Body of pancreas (tissue), 4 donors: ENCODE data around the gene SH3GL1. TPM values are rescaled to one million over a fixed set of nuclear protein-coding genes. Genes with fewer than 3 reads are reported as not detected.

Experiments used
- ATAC-seq: fragments of 150-250 bp; one replicate; pipeline ENCODE4 v1.9.1; 2016
- DNase-seq, 4 donors: peaks; one replicate each; pipeline ENCODE4 v3.0.0-alpha.2; 2019
- H3K27ac ChIP-seq, 4 donors: fragments of 200-600 bp; sonication (generic); 1 replicate in 3 of 4; 2 replicates in 1 of 4; pipeline versions ENCODE4 v1.5.1 to v1.6.1; 2016 to 2019; ENCODE audit warnings: mild to moderate bottlenecking in 1 of 4, mixed read lengths in 1 of 4, moderate library complexity in 1 of 4
- H3K27me3 ChIP-seq, 2 donors: fragments of 200-600 bp; sonication (generic); one replicate each; pipeline ENCODE4 v1.6.0; 2016; ENCODE audit warnings: mild to moderate bottlenecking in 1 of 2
- H3K36me3 ChIP-seq, 2 donors: fragments of 200-600 bp; sonication (generic); replicated peaks in 1 of 2; 2 replicates each; pipeline ENCODE4 v1.5.1; 2016; ENCODE audit warnings: low read depth in 2 of 2; ENCODE audit not compliant: insufficient read depth in 1 of 2
- H3K4me1 ChIP-seq: fragments of 200-600 bp; sonication (generic); one replicate; pipeline ENCODE4 v1.6.0; 2016
- H3K4me3 ChIP-seq, 2 donors: fragments of 200-600 bp; sonication (generic); 1 replicate in 1 of 2; 2 replicates in 1 of 2; pipeline ENCODE4 v1.5.1; 2016 to 2019
- H3K9me3 ChIP-seq, 3 donors: fragments of 200-600 bp; sonication (generic); 1 replicate in 2 of 3; 2 replicates in 1 of 3; pipeline ENCODE4 v1.5.1; 2016
- CTCF ChIP-seq, 7 experiments: fragments of 450-650 bp in 4 of 7; fragments of 200-600 bp in 3 of 7; sonication (generic) in 3 of 7; IDR thresholded peaks; one replicate each; pipeline ENCODE4 v1.5.1; 2016 to 2019; ENCODE audit warnings: antibody characterized with exemption in 7 of 7
- POLR2A ChIP-seq, 3 donors: fragments of 450-650 bp; IDR thresholded peaks; one replicate each; pipeline ENCODE4 v1.6.1; 2016; ENCODE audit warnings: antibody characterized with exemption in 3 of 3, mild to moderate bottlenecking in 2 of 3
- WGBS, 2 donors: methylation state at CpG; one replicate each; pipeline ENCODE4 v1.1.5; 2017; 5-methylcytosine and 5-hydroxymethylcytosine counted together
- intact Hi-C: fragments of 100-400 bp; cut with DNase I; formaldehyde crosslinking; loops from one replicate; pipeline ENCODE4 v1.15.1; 2023
- total RNA-seq, 2 donors: library from RNA; depleted of rRNA; stranded (reverse); fragments of >200 nt; gene quantifications; one replicate each; pipeline ENCODE4 v1.1.0, GENCODE V29; 2016

Gene SH3GL1
- total RNA-seq, 2 donors from 2014 or later = 20.4 to 22.6 TPM

- no peak for DNase-seq
- intact Hi-C loops = no loop called here
- peaks cover 12 to 45% of the 10 kb centered on the region in 2 donors for H3K36me3 ChIP-seq
- peak overlapping the region; percentile 61 to 83 (median 77) for H3K27ac ChIP-seq
- no peak for ATAC-seq
- TF ChIP-seq CTCF (IDR thresholded peaks at IDR 0.05) (no peak), POLR2A (IDR thresholded peaks at IDR 0.05) (no peak)
- H3K4me3 ChIP-seq = no peak overlapping the region
- no peaks in the 10 kb centered on the region for H3K9me3 ChIP-seq
- peaks cover 27% of the 10 kb centered on the region for H3K4me1 ChIP-seq
- no peaks in the 10 kb centered on the region for H3K27me3 ChIP-seq
- 90 to 91% methylated on average over 14 to 25 of the region's 28 CpGs for WGBS, 2 donors
Observed at GRCh38 chr19:4447327-4448146, 47.2 kb upstream of the SH3GL1 start.

DNA sequence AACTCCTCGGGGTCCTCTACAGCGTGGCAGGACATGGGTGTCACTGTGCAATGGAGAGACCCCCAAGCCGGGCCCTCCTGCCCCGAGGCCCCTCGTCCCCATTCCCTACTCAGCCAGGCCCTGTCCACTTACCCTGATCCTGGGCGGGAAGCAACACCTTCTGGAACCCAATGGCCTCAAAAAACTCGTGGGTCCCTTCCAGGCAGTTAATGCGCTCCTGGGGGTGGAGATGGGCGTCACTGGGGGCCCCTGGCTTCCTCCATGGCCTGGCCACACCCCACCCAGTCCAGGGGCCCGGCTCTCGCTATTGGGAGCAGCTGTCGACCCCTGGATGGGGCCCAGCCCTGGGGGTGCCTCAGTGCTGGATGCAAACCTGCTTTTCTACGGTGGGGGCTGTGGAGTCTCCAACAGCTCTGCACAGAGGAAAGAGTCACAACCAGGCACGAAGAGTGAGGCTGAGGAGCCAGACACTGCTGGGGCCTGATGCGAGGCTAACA lies 46.4 kb upstream of the SH3GL1 start:
- Histone ChIP-seq H3K27ac (no peak overlapping the region), H3K27me3 (no peaks in the 10 kb centered on the region), H3K4me1 (peaks cover 27% of the 10 kb centered on the region), H3K9me3 (no peaks in the 10 kb centered on the region), H3K4me3 (no peak overlapping the region), H3K36me3 (peaks cover 12 to 39% of the 10 kb centered on the region in 2 donors)
- 82 to 83% methylated on average over 3 to 13 of the region's 15 CpGs for WGBS, 2 donors
- intact Hi-C loops = no loop called here
- DNase-seq (no peak), ATAC-seq (no peak)
- no peak for TF ChIP-seq POLR2A (IDR thresholded peaks at IDR 0.05)
- TF ChIP-seq CTCF (IDR thresholded peaks at IDR 0.05) = no peak

DNA sequence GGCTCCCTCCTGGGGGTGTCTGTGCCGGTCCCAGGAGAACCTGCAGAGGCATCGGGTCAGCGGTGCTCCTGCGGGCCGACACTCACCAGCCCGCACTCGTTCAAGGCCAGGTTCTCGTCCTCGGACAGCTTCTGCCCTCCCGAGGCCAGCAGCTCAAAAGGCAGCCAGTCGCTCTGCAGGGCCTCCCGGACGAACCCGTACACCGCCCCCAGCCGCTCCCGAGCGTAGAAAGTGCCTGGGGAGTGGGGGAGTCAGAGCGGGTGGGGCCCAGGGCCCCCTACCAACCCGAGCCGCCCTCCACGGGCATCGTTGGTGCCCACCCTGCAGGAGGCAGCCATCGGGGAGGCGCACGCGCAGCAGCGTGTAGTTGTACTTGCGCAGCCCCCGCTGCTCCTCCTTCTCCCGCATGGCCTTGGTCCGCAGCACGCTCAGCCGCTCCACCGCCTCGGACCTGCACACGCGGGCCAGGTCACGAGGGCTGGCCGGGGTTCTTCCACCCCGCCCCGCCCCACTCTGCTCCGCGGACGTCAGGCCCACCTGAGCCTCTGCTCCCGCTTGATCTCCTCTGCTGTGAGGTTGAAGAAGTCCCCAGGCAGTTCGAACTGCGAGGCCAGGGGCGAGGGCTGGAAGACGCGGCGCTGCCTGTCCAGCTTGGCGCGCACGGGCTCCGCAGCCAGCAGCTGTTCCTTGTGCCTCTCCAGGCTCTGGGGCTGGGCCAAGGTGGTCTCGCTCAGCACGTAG lies 45.8 kb upstream of the SH3GL1 start:
- H3K27ac ChIP-seq = no peak overlapping the region
- no peak for ATAC-seq
- peaks cover 12 to 33% of the 10 kb centered on the region in 2 donors for H3K36me3 ChIP-seq

More for the DNA sequence above, 45.8 kb upstream of the SH3GL1 start:
- intact Hi-C loops = no loop called here
- Histone ChIP-seq H3K4me1 (peaks cover 27% of the 10 kb centered on the region), H3K4me3 (no peak overlapping the region), H3K9me3 (no peaks in the 10 kb centered on the region), H3K27me3 (no peaks in the 10 kb centered on the region)
- TF ChIP-seq CTCF (IDR thresholded peaks at IDR 0.05) = no peak
- TF ChIP-seq POLR2A (IDR thresholded peaks at IDR 0.05) = no peak
- 94 to 95% methylated on average over 18 to 58 of the region's 58 CpGs for WGBS, 2 donors
- DNase-seq = no peak
